DOHH2 (cell line): ENCODE data around the gene JUND.

Experiments
- EZH2phosphoT487 ChIP-seq: fragments of 200-600 bp; sonication (generic); IDR thresholded peaks from 2 replicates; pipeline ENCODE4 v1.6.1; 2017; ENCODE audit warnings: borderline replicate concordance, mild to moderate bottlenecking, antibody characterized with exemption, low read length, moderate library complexity, mixed read lengths
- TF ChIP-seq, protein P1 (sequence below): fragments of 200-600 bp; sonication (generic); IDR thresholded peaks from one replicate; pipeline ENCODE4 v1.5.1; 2014; ENCODE audit warnings: antibody characterized with exemption, mild to moderate bottlenecking, low read depth, low read length; ENCODE audit not compliant: poor library complexity, severe bottlenecking

DNA sequence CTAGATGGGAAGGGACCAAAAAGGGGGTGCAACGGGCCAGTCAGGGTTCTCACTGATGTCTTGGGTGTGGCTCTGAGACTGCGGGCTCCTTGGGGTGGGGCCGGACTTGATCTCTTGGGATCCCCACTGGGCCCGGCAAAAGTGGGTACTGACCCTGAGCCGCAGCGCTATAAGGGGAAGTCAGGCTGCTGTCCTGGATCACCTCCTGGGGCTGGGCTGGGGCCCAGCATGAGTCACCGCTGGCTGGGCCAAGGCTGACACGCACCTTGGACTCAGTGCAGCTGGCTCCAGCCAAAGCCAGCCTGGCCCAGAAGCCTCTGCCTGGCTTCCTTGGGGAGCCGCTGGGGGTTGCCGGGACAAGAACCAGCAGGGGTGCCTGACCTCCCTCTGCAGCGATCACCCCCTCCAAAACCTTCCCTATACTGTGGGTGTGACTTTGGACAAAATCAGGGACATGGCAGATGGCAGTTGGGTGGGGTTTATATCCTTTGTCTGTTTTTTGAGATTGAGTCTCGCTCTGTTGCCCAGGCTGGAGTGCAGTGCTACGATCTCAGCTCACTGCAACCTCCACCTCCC, 6.6 kb downstream of the JUND start:
- TF ChIP-seq, protein P1, sequence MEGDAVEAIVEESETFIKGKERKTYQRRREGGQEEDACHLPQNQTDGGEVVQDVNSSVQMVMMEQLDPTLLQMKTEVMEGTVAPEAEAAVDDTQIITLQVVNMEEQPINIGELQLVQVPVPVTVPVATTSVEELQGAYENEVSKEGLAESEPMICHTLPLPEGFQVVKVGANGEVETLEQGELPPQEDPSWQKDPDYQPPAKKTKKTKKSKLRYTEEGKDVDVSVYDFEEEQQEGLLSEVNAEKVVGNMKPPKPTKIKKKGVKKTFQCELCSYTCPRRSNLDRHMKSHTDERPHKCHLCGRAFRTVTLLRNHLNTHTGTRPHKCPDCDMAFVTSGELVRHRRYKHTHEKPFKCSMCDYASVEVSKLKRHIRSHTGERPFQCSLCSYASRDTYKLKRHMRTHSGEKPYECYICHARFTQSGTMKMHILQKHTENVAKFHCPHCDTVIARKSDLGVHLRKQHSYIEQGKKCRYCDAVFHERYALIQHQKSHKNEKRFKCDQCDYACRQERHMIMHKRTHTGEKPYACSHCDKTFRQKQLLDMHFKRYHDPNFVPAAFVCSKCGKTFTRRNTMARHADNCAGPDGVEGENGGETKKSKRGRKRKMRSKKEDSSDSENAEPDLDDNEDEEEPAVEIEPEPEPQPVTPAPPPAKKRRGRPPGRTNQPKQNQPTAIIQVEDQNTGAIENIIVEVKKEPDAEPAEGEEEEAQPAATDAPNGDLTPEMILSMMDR, result no peak
- no peak for TF ChIP-seq EZH2phosphoT487
